ENCODE results near the gene CAMTA1.

CAMTA1 gene

GRCh38 chr1:7558921-7559869, 773.9 kb downstream of the CAMTA1 start:
- no peak for DNase-seq

- no peak for DNase-seq
Measured at GRCh38 chr1:7560128-7560527, 774.9 kb downstream of the CAMTA1 start.

GRCh38 chr1:7560601-7561181, 775.4 kb downstream of the CAMTA1 start:
- no peak for DNase-seq

- DNase-seq = no peak
Measured at GRCh38 chr1:7561331-7561921, 776.2 kb downstream of the CAMTA1 start.

GRCh38 chr1:7561936-7562728, 776.9 kb downstream of the CAMTA1 start:
- DNase-seq = no peak

GRCh38 chr1:7562729-7563605, 777.7 kb downstream of the CAMTA1 start:
- no peak for DNase-seq

GRCh38 chr1:7564137-7564536, 778.9 kb downstream of the CAMTA1 start:
- DNase-seq = no peak

- DNase-seq = no peak
Measured at GRCh38 chr1:7565099-7565750, 780.0 kb downstream of the CAMTA1 start.

- DNase-seq = no peak
Measured at GRCh38 chr1:7566417-7567375, 781.4 kb downstream of the CAMTA1 start.

- no peak for DNase-seq
Measured at GRCh38 chr1:7567376-7567775, 782.1 kb downstream of the CAMTA1 start.

- no peak for DNase-seq
Measured at GRCh38 chr1:7568053-7568452, 782.8 kb downstream of the CAMTA1 start.

GRCh38 chr1:7568901-7569524, 783.8 kb downstream of the CAMTA1 start:
- no peak for DNase-seq

GRCh38 chr1:7570311-7570710, 785.1 kb downstream of the CAMTA1 start:
- no peak for DNase-seq

- no peak for DNase-seq
Measured at GRCh38 chr1:7572654-7573152, 787.4 kb downstream of the CAMTA1 start.

- DNase-seq = no peak
Measured at GRCh38 chr1:7573481-7573880, 788.2 kb downstream of the CAMTA1 start.

- DNase-seq = no peak
Measured at GRCh38 chr1:7574121-7575040, 789.1 kb downstream of the CAMTA1 start.

GRCh38 chr1:7575041-7575400, 789.8 kb downstream of the CAMTA1 start:
- no peak for DNase-seq

- no peak for DNase-seq
Measured at GRCh38 chr1:7576946-7577657, 791.8 kb downstream of the CAMTA1 start.
